H9 (cell line): Measurements from ENCODE around the gene ACAD10. TPM values are rescaled to one million over a fixed set of nuclear protein-coding genes. Genes with fewer than 3 reads are reported as not detected.

Experiments used
- DNase-seq: peaks from one replicate; pipeline ENCODE4 v3.0.0-alpha.2; 2017
- H2AFZ ChIP-seq: one replicate; pipeline ENCODE4 v1.6.1; 2013; ENCODE audit warnings: mild to moderate bottlenecking, low read length, control low read depth, moderate library complexity
- H2AK5ac ChIP-seq: 2 replicates; pipeline ENCODE4 v1.6.1; 2013; ENCODE audit warnings: low read length, control low read depth, mixed read lengths; ENCODE audit not compliant: insufficient read length
- H2BK120ac ChIP-seq: one replicate; pipeline ENCODE4 v1.6.1; 2013; ENCODE audit warnings: low read depth, mild to moderate bottlenecking, low read length, control low read depth, inconsistent platforms; ENCODE audit not compliant: poor library complexity, severe bottlenecking
- H2BK12ac ChIP-seq: 2 replicates; pipeline ENCODE4 v1.6.1; 2013; ENCODE audit warnings: low read length, control low read depth, mixed read lengths, low read depth; ENCODE audit not compliant: insufficient read length
- H2BK15ac ChIP-seq: 2 replicates; pipeline ENCODE4 v1.6.1; 2013; ENCODE audit warnings: low read depth, low read length, control low read depth
- H2BK20ac ChIP-seq: one replicate; pipeline ENCODE4 v1.6.1; 2013; ENCODE audit warnings: low read depth, mild to moderate bottlenecking, low read length, control low read depth, inconsistent platforms; ENCODE audit not compliant: poor library complexity, severe bottlenecking
- H2BK5ac ChIP-seq: 2 replicates; pipeline ENCODE4 v1.6.1; 2013; ENCODE audit warnings: low read length, control low read depth, mixed read lengths; ENCODE audit not compliant: insufficient read length
- H3K14ac ChIP-seq: 2 replicates; pipeline ENCODE4 v1.6.1; 2013; ENCODE audit warnings: low read length, control low read depth; ENCODE audit not compliant: insufficient read depth
- H3K18ac ChIP-seq: 2 replicates; pipeline ENCODE4 v1.6.1; 2013; ENCODE audit warnings: low read depth, mild to moderate bottlenecking, mixed read lengths, low read length, control low read depth; ENCODE audit not compliant: insufficient read length
- H3K23ac ChIP-seq: 2 replicates; pipeline ENCODE4 v1.6.1; 2013; ENCODE audit warnings: low read length, control low read depth, mixed read lengths, low read depth; ENCODE audit not compliant: insufficient read length
- H3K23me2 ChIP-seq: 2 replicates; pipeline ENCODE4 v1.6.1; 2013; ENCODE audit warnings: low read depth, mild to moderate bottlenecking, mixed read lengths, low read length, control low read depth; ENCODE audit not compliant: insufficient read length, poor library complexity, severe bottlenecking
- H3K27ac ChIP-seq: 2 replicates; pipeline ENCODE4 v1.5.1; 2013; ENCODE audit warnings: low read length, control low read depth, mixed read lengths, low read depth; ENCODE audit not compliant: insufficient read length
- H3K27me3 ChIP-seq: 2 replicates; pipeline ENCODE4 v1.6.1; 2013; ENCODE audit warnings: low read length, control low read depth, inconsistent platforms; ENCODE audit not compliant: insufficient read depth
- H3K4ac ChIP-seq: 2 replicates; pipeline ENCODE4 v1.6.1; 2013; ENCODE audit warnings: low read depth, mild to moderate bottlenecking, control low read depth, inconsistent platforms, low read length, moderate library complexity
- H3K4me1 ChIP-seq: 2 replicates; pipeline ENCODE4 v1.6.1; 2013; ENCODE audit warnings: low read length, control low read depth, inconsistent platforms; ENCODE audit not compliant: insufficient read depth
- H3K4me2 ChIP-seq: 2 replicates; pipeline ENCODE4 v1.6.1; 2013; ENCODE audit warnings: low read length, control low read depth, mixed read lengths; ENCODE audit not compliant: insufficient read length, insufficient read depth
- H3K56ac ChIP-seq: 2 replicates; pipeline ENCODE4 v1.6.1; 2013; ENCODE audit warnings: low read depth, mild to moderate bottlenecking, mixed read lengths, low read length, control low read depth; ENCODE audit not compliant: insufficient read length
- H3K79me1 ChIP-seq: 2 replicates; pipeline ENCODE4 v1.6.1; 2013; ENCODE audit warnings: low read depth, mild to moderate bottlenecking, moderate library complexity, low read length, control low read depth, inconsistent platforms; ENCODE audit not compliant: insufficient read depth, poor library complexity, severe bottlenecking
- H3K79me2 ChIP-seq: 2 replicates; pipeline ENCODE4 v1.6.1; 2013; ENCODE audit warnings: low read length, control low read depth, inconsistent platforms; ENCODE audit not compliant: insufficient read depth
- H3K9ac ChIP-seq: 2 replicates; pipeline ENCODE4 v1.6.1; 2013; ENCODE audit warnings: low read length, control low read depth, mixed read lengths; ENCODE audit not compliant: insufficient read length; ENCODE audit errors: extremely low read depth
- H3K9me3 ChIP-seq: one replicate; pipeline ENCODE4 v1.6.1; 2013; ENCODE audit warnings: low read depth, low read length, inconsistent platforms; ENCODE audit not compliant: control insufficient read depth
- H3T11ph ChIP-seq: one replicate; pipeline ENCODE4 v1.6.1; 2013; ENCODE audit warnings: mild to moderate bottlenecking, low read length, control low read depth, inconsistent platforms
- H4K20me1 ChIP-seq: one replicate; pipeline ENCODE4 v1.6.1; 2013; ENCODE audit not compliant: control insufficient read depth, insufficient read length, insufficient read depth
- H4K5ac ChIP-seq: 2 replicates; pipeline ENCODE4 v1.6.1; 2013; ENCODE audit warnings: low read depth, mild to moderate bottlenecking, mixed read lengths, low read length, control low read depth; ENCODE audit not compliant: insufficient read length
- H4K8ac ChIP-seq: replicated peaks from 2 replicates; pipeline ENCODE4 v1.6.1; 2013; ENCODE audit warnings: low read length, control low read depth, mixed read lengths, low read depth; ENCODE audit not compliant: insufficient read length
- H4K91ac ChIP-seq: 2 replicates; pipeline ENCODE4 v1.6.1; 2013; ENCODE audit warnings: low read depth, mild to moderate bottlenecking, moderate library complexity, mixed read lengths, low read length, control low read depth; ENCODE audit not compliant: insufficient read length
- H3K27ac Mint-ChIP-seq, 3 experiments: 2 replicates in 2 of 3; 3 replicates in 1 of 3; pipeline ENCODE4 v1.8.0; 2020 to 2021; ENCODE audit warnings: mixed read lengths in 3 of 3, mild to moderate bottlenecking in 1 of 3, moderate library complexity in 1 of 3
- H3K27me3 Mint-ChIP-seq: 2 replicates; pipeline ENCODE4 v1.8.0; 2021; ENCODE audit warnings: low read depth, mild to moderate bottlenecking, moderate library complexity, mixed read lengths
- H3K36me3 Mint-ChIP-seq, 3 experiments: 2 replicates in 2 of 3; 3 replicates in 1 of 3; pipeline ENCODE4 v1.8.0; 2020 to 2021; ENCODE audit warnings: low read depth in 3 of 3, mixed read lengths in 3 of 3; ENCODE audit not compliant: insufficient read depth in 1 of 3
- H3K4me1 Mint-ChIP-seq, 2 experiments: 2 replicates each; pipeline ENCODE4 v1.8.0; 2020; ENCODE audit warnings: mixed read lengths in 2 of 2
- H3K4me3 Mint-ChIP-seq, 2 experiments: 2 replicates in 1 of 2; 3 replicates in 1 of 2; pipeline ENCODE4 v1.8.0; 2020 to 2021; ENCODE audit warnings: mild to moderate bottlenecking in 2 of 2, mixed read lengths in 2 of 2, moderate library complexity in 1 of 2
- H3K9me3 Mint-ChIP-seq, 2 experiments: 2 replicates in 1 of 2; 3 replicates in 1 of 2; pipeline ENCODE4 v1.8.0; 2020; ENCODE audit warnings: mild to moderate bottlenecking in 2 of 2, mixed read lengths in 2 of 2, moderate library complexity in 1 of 2
- CTCF ChIP-seq: fragments of 200-600 bp; sonication (generic); conservative IDR thresholded peaks from 3 replicates; pipeline ENCODE4 v1.8.0; 2021; ENCODE audit warnings: antibody characterized with exemption, mild to moderate bottlenecking
- WGBS: extraction: QIAGEN DNeasy Blood & Tissue Kit; methylation state at CpG from one replicate; pipeline ENCODE4 v1.1.7; 2013; ENCODE audit warnings: missing lambda C conversion rate, low lambda C conversion rate, mixed read lengths; ENCODE audit not compliant: insufficient read length; ENCODE audit errors: extremely low coverage; 5-methylcytosine and 5-hydroxymethylcytosine counted together
- total RNA-seq: library from RNA; stranded (reverse); gene quantifications from 2 replicates; pipeline ENCODE4 v1.2.1, GENCODE V29; 2021

ACAD10 gene
- total RNA-seq, 1 experiment from 2014 or later, result 25.7 TPM

- H3K79me1 ChIP-seq, result no peaks in the 10 kb centered on the region
- H3K23me2 ChIP-seq, result no peaks in the 10 kb centered on the region
- no peak overlapping the region; a peak in 1 of 7 replicates for H3K27ac Mint-ChIP-seq
- TF ChIP-seq CTCF, result no peak
- H2BK12ac ChIP-seq, result no peak overlapping the region
- no peak overlapping the region for H3K18ac ChIP-seq
- H4K20me1 ChIP-seq, result no peaks in the 10 kb centered on the region
- no peak overlapping the region for H4K8ac ChIP-seq
- H3K23ac ChIP-seq, result no peak overlapping the region
- no peaks in the 10 kb centered on the region for H3K4me1 Mint-ChIP-seq
- no peak overlapping the region for H3K4me2 ChIP-seq
- H3K4me1 ChIP-seq, result no peaks in the 10 kb centered on the region
- no peak overlapping the region for H3K4me3 Mint-ChIP-seq
- no peak overlapping the region for H3K4ac ChIP-seq
- peaks cover 19 to 62% (median 58%) of the 10 kb centered on the region in 3 experiments; a peak in 6 of 7 replicates for H3K36me3 Mint-ChIP-seq
- no peak overlapping the region for H2AK5ac ChIP-seq
- no peaks in the 10 kb centered on the region for H3K79me2 ChIP-seq
- H2BK15ac ChIP-seq, result no peak overlapping the region
- no peak overlapping the region for H3K27ac ChIP-seq
- no peak overlapping the region for H3K14ac ChIP-seq
- H2BK20ac ChIP-seq, result no peak overlapping the region
- H4K5ac ChIP-seq, result no peak overlapping the region
- H4K91ac ChIP-seq, result no peak overlapping the region
- no peaks in the 10 kb centered on the region for H3K27me3 Mint-ChIP-seq
- no peak for DNase-seq
- H3K9me3 Mint-ChIP-seq, result no peaks in the 10 kb centered on the region
- no CpG with 5 or more reads among the region's 11 CpGs for WGBS
- H3T11ph ChIP-seq, result no peak overlapping the region
- H3K27me3 ChIP-seq, result no peaks in the 10 kb centered on the region
- no peak overlapping the region for H3K56ac ChIP-seq
- no peak overlapping the region for H2BK5ac ChIP-seq
- no peaks in the 10 kb centered on the region for H3K9me3 ChIP-seq
- H2BK120ac ChIP-seq, result no peak overlapping the region
- H3K9ac ChIP-seq, result no peak overlapping the region
- no peak overlapping the region for H2AFZ ChIP-seq
Measured at GRCh38 chr12:111789779-111790178, 103.9 kb downstream of the ACAD10 start.
